HG03558 (cell line): ENCODE measurements around the gene STXBP1.

Experiments used
- ATAC-seq: cut with Tn5 transposase; IDR thresholded peaks from one replicate; pipeline ENCODE4 v1.9.1; 2021; ENCODE audit warnings: moderate number of reproducible peaks; ENCODE audit not compliant: unreplicated experiment; ENCODE audit errors: extremely low read depth

STXBP1 gene

DNA sequence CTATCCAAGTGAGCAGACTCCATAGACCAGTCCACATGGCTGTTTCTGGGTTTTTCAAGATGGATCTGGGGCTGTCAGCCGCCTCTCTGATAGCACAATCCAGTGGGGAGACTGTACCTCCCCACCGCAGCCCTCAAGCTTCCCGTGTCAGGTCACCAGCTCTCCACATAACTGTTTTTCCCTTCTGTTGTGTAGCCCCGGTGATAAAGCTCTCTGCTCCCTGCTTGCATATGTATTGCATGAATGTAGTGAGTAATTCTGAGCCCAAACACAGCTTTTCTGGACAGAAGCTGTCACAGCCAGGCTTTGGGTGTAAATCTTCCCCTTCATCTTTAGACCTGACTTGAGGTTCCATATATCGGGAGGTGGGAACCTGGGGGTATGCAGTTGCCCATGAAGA is 71.6 kb downstream of the STXBP1 start:
- ATAC-seq, result no peak

DNA sequence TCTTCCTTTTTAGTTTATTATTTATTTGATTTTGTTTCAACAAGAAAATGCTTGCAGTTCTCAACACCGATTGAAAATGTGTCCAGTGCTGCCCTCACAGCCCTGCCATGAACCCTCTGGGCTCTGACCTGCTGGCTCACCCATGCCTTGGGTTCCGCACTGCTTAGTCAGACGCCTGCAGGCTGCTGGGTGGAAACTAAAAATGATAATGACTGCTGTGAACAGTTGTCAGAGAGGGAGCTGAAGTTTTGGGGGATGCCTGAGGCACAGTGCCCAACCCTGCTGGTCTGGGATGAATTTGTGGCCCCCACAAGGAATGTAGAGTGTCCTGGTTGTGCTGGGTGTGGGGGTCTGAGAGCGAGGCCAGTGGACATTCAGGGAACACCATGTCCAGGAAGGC is 72.5 kb downstream of the STXBP1 start:
- ATAC-seq, result no peak

GRCh38 chr9:127686461-127687393 is 74.7 kb downstream of the STXBP1 start:
- ATAC-seq, result no peak

DNA sequence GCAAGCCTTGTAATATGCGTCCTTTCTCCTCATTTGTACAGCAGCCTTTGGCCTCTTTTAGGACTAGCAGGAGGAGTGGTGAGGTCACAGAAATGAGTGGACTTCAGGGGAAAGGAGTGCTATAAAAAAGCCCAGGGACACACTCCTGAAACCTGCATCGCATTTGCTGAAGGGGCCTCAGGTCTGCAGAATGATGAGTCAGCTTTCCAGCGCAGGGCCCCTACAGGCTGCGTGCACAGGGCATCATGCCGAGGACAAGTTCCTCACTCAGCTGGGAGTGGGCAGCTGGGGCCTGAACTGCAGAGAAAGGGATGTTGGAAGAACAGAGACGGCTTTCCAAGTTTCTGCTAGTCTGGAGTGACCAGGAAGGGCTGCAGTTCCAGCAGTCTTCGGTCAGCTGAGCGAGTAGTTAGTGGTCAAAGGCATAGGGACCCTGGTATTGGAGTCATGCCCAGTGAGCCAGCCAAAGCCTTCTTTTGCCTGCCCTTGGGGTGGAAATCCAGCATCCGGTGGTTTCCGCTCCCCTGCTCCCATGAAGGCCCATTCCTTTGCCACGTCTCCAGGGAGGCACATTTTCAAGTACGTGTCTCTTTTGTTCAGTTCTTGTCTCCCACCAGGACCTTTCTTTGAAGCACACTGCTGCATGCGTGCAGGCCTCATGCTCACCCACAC is 77.4 kb downstream of the STXBP1 start:
- no peak for ATAC-seq

DNA sequence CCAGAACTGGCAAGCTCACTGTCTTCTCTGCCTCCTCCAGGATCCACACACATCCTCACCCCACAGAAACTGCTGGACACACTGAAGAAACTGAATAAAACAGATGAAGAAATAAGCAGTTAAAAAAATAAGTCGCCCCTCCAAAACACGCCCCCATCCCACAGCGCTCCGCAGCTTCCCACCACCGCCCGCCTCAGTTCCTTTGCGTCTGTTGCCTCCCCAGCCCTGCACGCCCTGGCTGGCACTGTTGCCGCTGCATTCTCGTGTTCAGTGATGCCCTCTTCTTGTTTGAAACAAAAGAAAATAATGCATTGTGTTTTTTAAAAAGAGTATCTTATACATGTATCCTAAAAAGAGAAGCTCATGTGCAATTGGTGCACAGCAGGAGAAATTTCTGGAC is 78.7 kb downstream of the STXBP1 start:
- ATAC-seq, result no peak

GRCh38 chr9:127692071-127692470 is 80.0 kb downstream of the STXBP1 start:
- ATAC-seq, result no peak

GRCh38 chr9:127693143-127693542 is 81.1 kb downstream of the STXBP1 start:
- ATAC-seq, result no peak

DNA sequence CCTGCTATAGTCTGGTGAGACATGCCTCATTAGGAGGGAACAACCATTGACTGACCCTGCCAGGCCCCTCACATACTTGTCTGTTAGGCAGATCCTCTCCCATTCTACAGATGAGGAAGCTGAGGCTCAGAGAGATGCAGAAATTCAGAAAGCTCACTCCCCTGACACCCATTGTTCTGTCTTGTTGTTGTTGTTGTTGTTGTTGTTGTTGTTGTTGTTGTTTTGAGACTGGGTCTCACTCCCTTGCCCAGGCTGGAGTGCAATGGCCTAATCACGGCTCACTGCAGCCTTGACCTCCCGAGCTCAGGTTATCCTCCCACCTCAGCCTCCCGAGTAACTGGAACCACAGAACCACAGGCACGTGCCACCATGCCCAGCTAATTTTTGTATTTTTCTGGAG is 81.6 kb downstream of the STXBP1 start:
- ATAC-seq, result no peak

DNA sequence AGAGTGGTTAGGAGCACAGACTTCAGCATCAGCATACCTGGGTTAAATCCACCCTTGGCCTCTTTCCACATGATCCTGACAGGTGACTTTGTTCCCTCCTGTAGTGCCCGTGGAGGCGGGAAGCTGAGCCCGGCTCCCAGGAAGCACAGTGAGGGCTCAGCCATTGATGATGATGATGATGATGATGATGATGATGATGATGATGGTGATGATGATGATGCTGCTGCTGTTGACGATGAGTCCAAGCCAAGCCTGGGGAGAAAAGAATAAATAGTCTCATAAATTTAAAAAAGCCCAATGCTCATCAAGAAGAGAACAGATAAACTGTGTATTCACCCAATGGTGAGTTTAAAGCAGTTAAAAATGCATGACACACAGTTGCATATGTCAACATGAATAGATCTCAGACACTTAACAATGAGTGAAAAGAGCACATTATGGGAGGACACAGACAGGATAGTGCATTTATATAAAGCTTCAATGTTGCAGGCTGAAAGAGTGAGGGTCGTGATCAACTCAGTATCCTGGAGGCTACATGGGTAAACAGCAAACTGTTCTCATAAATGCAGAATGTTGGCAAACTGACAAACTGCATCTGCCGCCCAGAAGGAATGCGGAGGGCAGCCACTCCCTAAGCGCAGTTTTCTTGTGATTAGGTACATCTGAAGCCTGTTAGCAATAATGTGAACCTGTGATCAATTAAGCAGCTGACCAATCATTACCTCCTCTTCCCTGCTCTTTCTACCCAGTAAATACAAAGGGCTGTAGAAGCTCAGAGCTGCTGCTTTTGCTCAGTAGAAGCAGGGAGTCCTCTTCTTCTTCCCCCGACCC is 83.0 kb downstream of the STXBP1 start:
- no peak for ATAC-seq

- ATAC-seq, result no peak
Observed at GRCh38 chr9:127697575-127697974, 85.5 kb downstream of the STXBP1 start.

- no peak for ATAC-seq
Observed at GRCh38 chr9:127698386-127698785, 86.3 kb downstream of the STXBP1 start.

DNA sequence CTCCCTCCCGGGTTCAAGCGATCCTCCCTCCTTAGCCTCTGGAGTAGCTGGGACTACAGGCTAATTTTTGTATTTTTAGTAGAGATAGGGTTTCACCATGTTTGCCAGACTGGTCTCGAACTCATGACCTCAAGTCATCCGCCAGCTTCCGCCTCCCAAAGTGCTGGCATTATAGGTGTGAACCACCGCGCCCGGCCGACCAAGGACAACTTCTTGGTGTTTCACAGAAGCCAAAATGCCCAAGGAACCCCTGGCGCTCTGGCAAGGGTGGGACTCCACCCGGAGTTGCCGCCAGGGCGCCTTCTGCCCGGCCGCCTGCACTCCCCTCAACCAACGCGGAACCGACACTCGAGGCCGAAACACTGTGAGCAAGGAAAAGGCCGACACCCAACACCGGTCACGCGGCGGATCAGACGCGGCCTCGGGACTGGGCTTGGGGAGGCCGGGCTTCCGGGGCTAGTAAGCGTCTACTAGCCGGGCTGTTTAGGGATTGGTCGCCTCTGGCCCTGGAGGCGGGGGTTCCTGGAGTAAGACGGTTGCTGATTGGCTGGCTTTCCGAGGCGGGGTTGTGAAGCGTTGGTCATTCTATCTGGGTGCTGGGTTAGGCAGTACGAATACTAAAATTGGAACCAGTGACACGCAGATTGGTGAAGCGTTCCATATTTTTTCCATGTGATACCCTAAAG is 87.1 kb downstream of the STXBP1 start:
- no peak for ATAC-seq

DNA sequence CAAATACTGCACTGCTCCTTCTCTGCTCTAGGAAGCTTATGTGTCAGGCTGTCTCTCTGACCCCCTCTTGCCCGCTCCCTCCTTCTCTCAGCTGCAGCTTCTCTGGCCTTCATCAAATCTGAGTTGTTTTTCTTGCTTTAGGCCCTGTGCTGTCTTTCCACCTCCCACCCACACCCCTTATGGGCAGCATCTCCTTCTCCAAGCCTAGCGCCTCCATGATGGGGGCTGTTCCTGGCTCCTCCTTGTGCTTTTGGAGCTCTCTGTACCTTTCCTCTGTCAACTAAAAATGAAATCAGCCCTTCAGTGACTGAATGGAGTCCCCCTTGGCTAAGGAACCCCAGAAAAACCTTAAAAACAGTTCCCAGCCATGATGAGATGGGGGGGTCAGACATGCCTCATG is 88.1 kb downstream of the STXBP1 start:
- no peak for ATAC-seq

- no peak for ATAC-seq
Observed at GRCh38 chr9:127700594-127701255, 88.6 kb downstream of the STXBP1 start.

DNA sequence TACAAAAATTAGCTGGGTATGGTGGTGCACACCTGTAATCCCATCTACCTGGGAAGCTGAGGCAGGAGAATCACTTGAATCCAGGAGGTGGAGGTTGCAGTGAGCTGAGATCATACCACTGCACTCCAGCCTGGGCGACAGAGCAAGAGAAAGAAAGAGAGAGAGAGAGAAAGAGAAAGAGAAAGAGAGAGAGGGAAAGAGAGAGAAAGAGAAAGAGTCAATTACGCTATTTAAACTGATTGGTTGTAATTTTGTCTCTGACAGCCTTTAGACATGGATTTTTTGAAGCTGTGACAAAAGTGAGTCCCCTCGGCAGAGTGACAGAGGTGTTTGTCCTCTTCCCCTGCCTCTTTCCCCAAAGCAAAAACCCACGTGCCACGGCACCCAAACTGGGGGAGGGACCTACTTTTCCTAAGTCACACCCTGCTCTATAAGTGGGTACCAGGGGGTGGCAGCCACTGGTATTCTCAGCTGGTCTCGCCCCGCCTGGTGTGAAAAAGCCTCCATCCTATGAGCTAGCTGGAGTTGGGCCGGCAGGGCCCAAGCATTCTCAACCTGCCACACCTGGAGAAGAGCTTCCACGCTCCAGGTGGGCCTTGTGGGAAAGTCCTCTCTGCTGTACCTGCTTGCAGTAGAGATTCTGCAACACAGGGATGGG is 91.3 kb downstream of the STXBP1 start:
- ATAC-seq, result no peak

DNA sequence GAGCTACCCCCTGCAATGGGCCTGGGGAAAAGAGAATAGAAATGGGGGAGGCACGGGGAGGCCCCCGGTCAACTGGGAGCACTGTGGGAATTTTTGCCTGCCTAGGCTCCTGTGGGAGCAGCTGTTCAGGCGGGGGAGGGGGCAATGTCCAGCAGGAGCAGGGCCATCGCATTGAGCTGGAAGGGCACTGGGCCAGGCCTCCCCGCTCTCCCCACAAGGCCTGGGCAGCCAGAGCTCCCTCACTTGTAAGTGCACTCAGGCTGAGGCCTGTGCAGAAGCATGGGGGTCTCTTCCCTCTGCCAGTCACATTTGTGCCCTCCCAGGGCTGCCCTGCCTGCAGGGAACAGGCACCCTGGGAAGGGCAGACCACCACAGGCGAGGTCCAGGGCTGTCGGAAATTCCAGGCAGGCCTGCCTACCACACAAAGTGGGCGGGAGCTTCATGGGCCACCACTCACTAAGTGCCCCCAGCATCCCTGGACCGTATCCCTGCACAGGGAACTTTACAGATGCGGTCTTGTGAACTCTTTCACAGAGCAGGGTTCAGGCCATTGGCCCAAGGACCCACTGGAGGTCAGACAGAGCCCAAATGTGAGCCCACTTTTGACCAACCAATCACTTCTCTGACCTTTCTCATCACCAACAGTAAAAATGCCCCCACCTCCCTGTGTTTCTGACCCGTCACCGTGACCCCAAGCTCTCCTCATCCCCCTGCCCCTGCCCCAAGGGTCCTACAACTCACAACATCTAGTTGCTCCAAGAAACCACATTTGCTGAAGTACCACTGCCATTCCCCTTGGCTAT is 93.7 kb downstream of the STXBP1 start:
- no peak for ATAC-seq

- ATAC-seq, result no peak
Observed at GRCh38 chr9:127706836-127707241, 94.8 kb downstream of the STXBP1 start, which contains the start of gene CFAP157. Gene CFAP157 (plus strand): TSS chr9:127706988. CDS start chr9:127707032, 44 bp downstream.

DNA sequence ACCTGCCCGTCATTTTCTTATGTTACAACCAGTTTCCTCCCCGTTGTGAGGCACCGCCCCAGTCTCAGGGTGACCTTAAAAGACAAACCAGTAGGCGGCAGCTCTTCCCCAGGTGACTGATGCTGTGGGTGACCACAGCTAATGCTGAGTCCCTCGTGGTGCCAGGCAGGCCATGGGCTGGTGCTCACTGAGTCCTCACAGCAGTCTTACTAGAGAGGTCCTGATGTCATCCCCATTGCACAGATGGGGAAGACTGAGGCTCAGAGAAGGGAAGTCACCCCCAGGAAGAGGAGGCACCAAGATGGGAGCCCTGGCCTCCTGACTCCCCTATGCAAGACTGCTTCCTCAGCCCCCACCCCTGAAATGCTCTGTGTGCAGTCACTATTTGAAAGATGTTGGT is 95.7 kb downstream of the STXBP1 start:
- ATAC-seq, result no peak
